Colonic mucosa (tissue), 4 donors: ENCODE measurements around the gene KCNK3. TPM values are rescaled to one million over a fixed set of nuclear protein-coding genes. Genes with fewer than 3 reads are reported as not detected.
A peak's percentile ranks its signal among the peaks of the same experiment; 100 is the strongest.
"Not testable (repeated sequence)": the region's sequence is repeated elsewhere in the genome, so short reads cannot be mapped to it uniquely, and the experiment has no call there.

ENCODE experiments used
- DNase-seq: peaks from one replicate; pipeline ENCODE4 v3.0.0-alpha.2; 2020
- H3K27ac ChIP-seq: fragments of 200-600 bp; one replicate; pipeline ENCODE4 v1.8.0; 2021
- H3K27me3 ChIP-seq: fragments of 200-600 bp; one replicate; pipeline ENCODE4 v1.8.0; 2021
- H3K36me3 ChIP-seq: fragments of 200-600 bp; one replicate; pipeline ENCODE4 v1.8.0; 2021
- H3K4me1 ChIP-seq: fragments of 200-600 bp; one replicate; pipeline ENCODE4 v1.8.0; 2021; ENCODE audit warnings: mild to moderate bottlenecking
- H3K4me3 ChIP-seq: fragments of 200-600 bp; one replicate; pipeline ENCODE4 v1.8.0; 2021
- H3K9ac ChIP-seq, 2 donors: one replicate each; pipeline ENCODE4 v1.7.0; 2013; ENCODE audit warnings: control low read depth in 2 of 2, low read depth in 2 of 2, low read length in 2 of 2
- H3K9me3 ChIP-seq: fragments of 200-600 bp; one replicate; pipeline ENCODE4 v1.8.0; 2021
- intact Hi-C: fragments of 100-400 bp; cut with DNase I; formaldehyde crosslinking; loops from one replicate; pipeline ENCODE4 v1.14.1; 2022
- total RNA-seq, 2 donors: library from RNA; stranded (reverse); fragmentation: NEBNext Ultra II Directional in 1 of 2; extraction: Animal tissue kit (Norgen Biotek cat#: 25700) in 1 of 2; gene quantifications; one replicate each; pipeline ENCODE4 v1.2.1, GENCODE V29; 2021
- TF ChIP-seq, protein P1 (sequence below): fragments of 200-600 bp; IDR thresholded peaks from one replicate; pipeline ENCODE4 v1.8.0; 2022; ENCODE audit warnings: antibody characterized with exemption, mild to moderate bottlenecking
- donor health status: healthy.
- donor health status: DM: no; HTN: no; CAD: no.
- donor health status: DM: no; HTN: no; CAD: no.

Gene KCNK3
- total RNA-seq, 2 donors from 2014 or later, result 1.2 to 1.5 TPM

DNA sequence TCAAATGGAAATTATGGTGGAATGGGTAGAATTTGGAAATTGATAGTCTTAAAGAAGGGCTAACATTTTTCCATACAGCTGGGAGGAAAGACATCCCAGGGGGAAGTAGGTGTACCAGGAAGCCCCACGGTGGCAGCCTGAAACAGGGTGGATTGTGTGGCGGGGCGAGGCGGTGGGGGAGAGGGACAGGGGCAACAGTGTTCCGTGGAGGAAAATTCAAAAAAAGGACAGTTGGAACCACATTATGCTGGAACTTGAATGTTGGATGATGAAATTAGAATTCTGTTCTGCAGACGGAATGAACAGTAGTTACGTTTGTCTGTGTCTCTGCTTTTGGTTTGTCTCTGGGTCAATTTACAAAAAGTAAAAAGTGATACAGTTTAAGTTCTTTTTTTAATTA lies 40.7 kb upstream of the KCNK3 start:
- no peak for DNase-seq
- H3K4me1 ChIP-seq, result no peaks in the 10 kb centered on the region
- H3K4me3 ChIP-seq, result no peak overlapping the region
- no peaks in the 10 kb centered on the region for H3K9me3 ChIP-seq
- H3K9ac ChIP-seq, result no peak overlapping the region
- H3K27ac ChIP-seq, result no peak overlapping the region
- TF ChIP-seq, protein P1, sequence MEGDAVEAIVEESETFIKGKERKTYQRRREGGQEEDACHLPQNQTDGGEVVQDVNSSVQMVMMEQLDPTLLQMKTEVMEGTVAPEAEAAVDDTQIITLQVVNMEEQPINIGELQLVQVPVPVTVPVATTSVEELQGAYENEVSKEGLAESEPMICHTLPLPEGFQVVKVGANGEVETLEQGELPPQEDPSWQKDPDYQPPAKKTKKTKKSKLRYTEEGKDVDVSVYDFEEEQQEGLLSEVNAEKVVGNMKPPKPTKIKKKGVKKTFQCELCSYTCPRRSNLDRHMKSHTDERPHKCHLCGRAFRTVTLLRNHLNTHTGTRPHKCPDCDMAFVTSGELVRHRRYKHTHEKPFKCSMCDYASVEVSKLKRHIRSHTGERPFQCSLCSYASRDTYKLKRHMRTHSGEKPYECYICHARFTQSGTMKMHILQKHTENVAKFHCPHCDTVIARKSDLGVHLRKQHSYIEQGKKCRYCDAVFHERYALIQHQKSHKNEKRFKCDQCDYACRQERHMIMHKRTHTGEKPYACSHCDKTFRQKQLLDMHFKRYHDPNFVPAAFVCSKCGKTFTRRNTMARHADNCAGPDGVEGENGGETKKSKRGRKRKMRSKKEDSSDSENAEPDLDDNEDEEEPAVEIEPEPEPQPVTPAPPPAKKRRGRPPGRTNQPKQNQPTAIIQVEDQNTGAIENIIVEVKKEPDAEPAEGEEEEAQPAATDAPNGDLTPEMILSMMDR, result no peak
- no peaks in the 10 kb centered on the region for H3K36me3 ChIP-seq
- no peaks in the 10 kb centered on the region for H3K27me3 ChIP-seq
- intact Hi-C loops, result no loop called here

DNA sequence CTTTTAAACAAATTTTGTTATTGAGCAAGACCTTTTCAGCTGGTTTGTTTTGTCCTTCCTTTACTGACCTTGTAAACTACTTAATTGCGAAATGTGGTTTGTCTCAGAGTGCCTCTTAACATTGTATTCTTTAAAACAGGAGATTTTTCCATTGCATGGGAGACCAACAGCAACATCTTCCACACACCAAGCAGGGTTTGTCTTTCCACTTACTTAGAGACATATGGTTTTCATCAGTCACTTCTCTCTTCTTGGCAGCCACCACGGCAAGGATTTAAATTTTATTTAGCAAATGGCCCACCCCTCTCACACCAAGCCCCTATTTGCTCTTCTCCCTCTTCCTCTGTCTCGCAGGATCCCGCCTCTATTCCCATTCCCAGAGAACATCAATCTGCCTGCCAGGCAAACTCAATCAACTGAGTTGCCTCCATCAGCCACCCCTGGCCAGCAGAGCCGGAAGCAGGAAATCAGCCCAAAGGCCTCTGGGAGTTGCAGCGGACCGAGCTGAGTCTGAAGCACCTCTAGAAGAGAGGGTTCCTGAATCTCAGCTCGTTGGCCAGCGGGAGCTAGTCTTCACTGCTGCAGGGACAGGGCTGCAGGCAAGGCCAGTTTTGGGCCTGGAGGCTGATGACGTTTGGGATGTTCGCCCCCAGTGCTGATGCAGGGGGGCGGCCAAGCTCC lies 40.0 kb upstream of the KCNK3 start:
- peak; percentile 26 for DNase-seq
- TF ChIP-seq, protein P1, result no peak
- Histone ChIP-seq H3K36me3 (no peaks in the 10 kb centered on the region), H3K4me3 (no peak overlapping the region), H3K27me3 (no peaks in the 10 kb centered on the region), H3K27ac (peak overlapping the region; percentile 55), H3K9me3 (no peaks in the 10 kb centered on the region), H3K9ac (no peak overlapping the region), H3K4me1 (no peaks in the 10 kb centered on the region)
- intact Hi-C loops, result no loop called here

DNA sequence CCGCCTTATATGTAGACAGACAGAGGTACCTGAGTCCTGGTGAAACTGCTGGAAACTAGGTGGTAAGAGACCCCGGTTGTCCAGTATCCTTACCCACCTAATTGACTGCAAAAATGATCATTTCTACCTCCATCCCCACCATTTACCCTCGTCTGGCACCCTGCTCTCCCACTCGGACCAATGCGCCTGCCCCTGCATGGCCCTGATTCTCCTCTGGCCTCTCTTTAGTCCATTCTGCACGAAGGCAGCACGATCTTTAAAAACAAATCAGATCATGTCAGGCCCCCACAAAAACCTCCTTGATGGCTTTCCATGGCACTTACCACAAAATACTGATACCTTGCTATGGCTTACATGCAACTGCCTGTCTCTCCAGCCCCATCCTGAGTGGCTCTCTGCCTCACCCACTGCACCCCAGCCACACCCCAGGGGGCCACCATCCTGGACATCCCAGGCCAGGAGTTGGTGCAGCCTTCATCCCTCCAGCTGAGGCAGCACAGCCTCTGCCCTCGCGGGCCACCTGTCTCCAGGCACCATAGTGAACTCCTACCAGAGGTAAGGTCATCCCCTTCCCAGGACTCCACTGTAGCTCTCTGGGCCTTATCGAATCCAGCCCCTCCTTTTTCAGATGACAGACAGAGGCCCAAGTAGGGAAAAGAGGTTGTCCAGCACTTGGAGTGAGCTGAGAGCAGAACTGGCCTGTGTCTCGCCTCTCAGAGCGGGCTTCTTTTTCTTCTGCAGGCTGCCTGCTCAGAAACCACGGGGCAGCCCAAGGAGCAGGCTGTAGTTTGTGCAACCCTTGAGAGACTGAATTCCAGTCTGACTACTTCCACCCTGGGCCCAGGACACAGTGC lies 39.1 kb upstream of the KCNK3 start:
- H3K9ac ChIP-seq, result no peak overlapping the region
- H3K4me1 ChIP-seq, result no peaks in the 10 kb centered on the region
- no peaks in the 10 kb centered on the region for H3K36me3 ChIP-seq
- no peaks in the 10 kb centered on the region for H3K27me3 ChIP-seq
- no peak overlapping the region for H3K4me3 ChIP-seq
- DNase-seq, result no peak
- H3K27ac ChIP-seq, result no peak overlapping the region
- intact Hi-C loops, result no loop called here
- H3K9me3 ChIP-seq, result no peaks in the 10 kb centered on the region
- TF ChIP-seq, protein P1, result no peak

DNA sequence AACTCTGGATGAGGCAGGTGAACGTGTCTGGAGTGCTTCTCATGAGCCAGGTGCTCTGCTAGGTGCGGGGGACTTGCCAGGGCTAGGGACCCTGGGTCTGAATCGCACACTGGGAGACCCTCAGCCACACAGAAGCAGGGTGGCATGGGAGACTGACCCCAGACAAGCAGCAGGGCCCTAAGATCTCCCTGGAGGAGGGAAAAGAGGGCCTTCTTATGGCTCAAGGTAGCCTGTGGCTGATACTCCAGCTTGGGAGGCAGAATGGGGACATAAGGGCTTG lies 38.5 kb upstream of the KCNK3 start:
- DNase-seq, result no peak
- Histone ChIP-seq H3K9me3 (no peaks in the 10 kb centered on the region), H3K27ac (no peak overlapping the region), H3K4me3 (no peak overlapping the region), H3K4me1 (no peaks in the 10 kb centered on the region), H3K9ac (no peak overlapping the region), H3K27me3 (no peaks in the 10 kb centered on the region), H3K36me3 (no peaks in the 10 kb centered on the region)
- TF ChIP-seq, protein P1, result no peak
- intact Hi-C loops, result no loop called here

DNA sequence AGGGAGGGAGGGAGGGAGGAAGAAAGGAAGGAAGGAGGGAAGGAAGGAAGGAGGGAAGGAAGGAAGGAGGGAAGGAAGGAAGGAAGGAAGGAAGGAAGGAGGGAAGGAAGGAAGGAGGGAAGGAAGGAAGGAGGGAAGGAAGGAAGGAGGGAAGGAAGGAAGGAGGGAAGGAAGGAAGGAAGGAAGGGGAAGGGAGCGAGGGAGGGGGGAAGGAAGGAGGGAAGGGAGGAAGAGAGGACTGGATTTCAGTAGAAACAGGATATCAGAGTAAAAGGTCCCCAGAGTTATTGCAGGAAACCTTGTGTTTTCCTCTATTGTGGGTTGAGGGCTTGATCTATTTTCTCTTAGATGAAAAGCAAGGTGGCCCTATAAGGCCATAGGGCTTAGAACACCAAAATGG lies 37.4 kb upstream of the KCNK3 start:
- H3K27ac ChIP-seq, DNase-seq, H3K9ac ChIP-seq, H3K27me3 ChIP-seq, H3K36me3 ChIP-seq, intact Hi-C loops, H3K4me1 ChIP-seq, H3K9me3 ChIP-seq, H3K4me3 ChIP-seq: not testable (repeated sequence)

DNA sequence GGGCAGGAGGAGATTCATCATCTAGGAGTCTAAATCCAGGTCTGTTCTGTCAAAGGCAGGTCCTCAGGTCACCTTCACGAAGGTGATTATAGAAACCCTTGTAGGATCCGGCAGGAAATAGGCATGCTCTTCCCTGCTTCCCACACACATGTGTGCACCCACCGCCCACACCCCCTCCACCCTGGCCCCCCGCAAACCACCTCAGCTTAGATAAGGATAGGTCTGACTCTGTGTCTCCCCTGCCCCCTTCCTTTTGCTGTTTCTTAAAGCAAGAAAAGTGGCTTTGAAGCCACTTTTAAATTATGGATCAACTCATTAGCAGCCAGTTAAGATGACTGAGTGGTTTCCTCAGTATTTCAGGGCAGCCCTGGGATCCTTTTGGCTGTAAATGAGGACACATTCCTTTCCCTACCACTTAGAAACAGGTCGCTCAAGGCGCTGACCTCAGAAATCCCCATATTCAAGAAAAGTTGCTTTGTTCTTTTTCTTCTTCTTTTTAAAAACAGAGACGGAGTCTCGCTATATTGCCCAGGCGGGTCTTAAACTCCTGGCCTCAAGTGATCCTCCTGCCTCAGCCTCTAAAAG lies 36.8 kb upstream of the KCNK3 start:
- TF ChIP-seq, protein P1, result no peak
- no peaks in the 10 kb centered on the region for H3K4me1 ChIP-seq
- H3K4me3 ChIP-seq, result no peak overlapping the region
- intact Hi-C loops, result no loop called here
- no peaks in the 10 kb centered on the region for H3K9me3 ChIP-seq
- no peak overlapping the region for H3K9ac ChIP-seq
- DNase-seq, result no peak
- H3K36me3 ChIP-seq, result no peaks in the 10 kb centered on the region
- no peaks in the 10 kb centered on the region for H3K27me3 ChIP-seq
- no peak overlapping the region for H3K27ac ChIP-seq
